D721Med (cell line): ENCODE data around the gene GTF2E1.
"Not testable (repeated sequence)": the region's sequence is repeated elsewhere in the genome, so short reads cannot be mapped to it uniquely, and the experiment has no call there.

Experiments
- DNase-seq: peaks from one replicate; pipeline ENCODE4 v3.0.0; 2011; ENCODE audit warnings: low spot score; ENCODE audit not compliant: insufficient read length
- FAIRE-seq: peaks from 2 replicates; lab custom pipeline; 2011; peaks lifted over from hg19 to GRCh38; lab: Jason Lieb, UNC
- CTCF ChIP-seq: IDR thresholded peaks from 2 replicates; pipeline ENCODE4 v1.5.1; 2012; ENCODE audit warnings: mild to moderate bottlenecking, control low read depth; ENCODE audit not compliant: insufficient read depth; ENCODE audit errors: missing control alignments

Gene GTF2E1

GRCh38 chr3:120770891-120771290, 28.3 kb downstream of the GTF2E1 start:
- FAIRE-seq (no peak), DNase-seq (no peak)
- TF ChIP-seq CTCF, result no peak

GRCh38 chr3:120772081-120772480, 29.5 kb downstream of the GTF2E1 start:
- no peak for TF ChIP-seq CTCF
- DNase-seq, result no peak
- FAIRE-seq, result no peak

- FAIRE-seq, result no peak
These were observed 31.4 kb downstream of the GTF2E1 start for GRCh38 chr3:120773932-120774331.

GRCh38 chr3:120775411-120775810, 32.9 kb downstream of the GTF2E1 start:
- FAIRE-seq (no peak), DNase-seq (no peak)
- no peak for TF ChIP-seq CTCF

More at GRCh38 chr3:120773932-120774331, 31.4 kb downstream of the GTF2E1 start:
- no peak for TF ChIP-seq CTCF
- no peak for DNase-seq

- FAIRE-seq (no peak), DNase-seq (no peak)
- TF ChIP-seq CTCF, result no peak
These were observed 36.2 kb downstream of the GTF2E1 start for GRCh38 chr3:120778776-120779175.

GRCh38 chr3:120780977-120781376, 38.4 kb downstream of the GTF2E1 start:
- FAIRE-seq (no peak), DNase-seq (no peak)
- TF ChIP-seq CTCF, result no peak

- not testable (repeated sequence) for FAIRE-seq, DNase-seq
These were observed 43.3 kb downstream of the GTF2E1 start for GRCh38 chr3:120785832-120786231.

- TF ChIP-seq CTCF, result no peak
- DNase-seq (no peak), FAIRE-seq (no peak)
These were observed 48.5 kb downstream of the GTF2E1 start for GRCh38 chr3:120791010-120791409.
